ENCODE results near the gene AGBL1. TPM values are rescaled to one million over a fixed set of nuclear protein-coding genes. Genes with fewer than 3 reads are reported as not detected.

AGBL1 gene
- total RNA-seq, 1 experiment from 2014 or later = not detected

DNA sequence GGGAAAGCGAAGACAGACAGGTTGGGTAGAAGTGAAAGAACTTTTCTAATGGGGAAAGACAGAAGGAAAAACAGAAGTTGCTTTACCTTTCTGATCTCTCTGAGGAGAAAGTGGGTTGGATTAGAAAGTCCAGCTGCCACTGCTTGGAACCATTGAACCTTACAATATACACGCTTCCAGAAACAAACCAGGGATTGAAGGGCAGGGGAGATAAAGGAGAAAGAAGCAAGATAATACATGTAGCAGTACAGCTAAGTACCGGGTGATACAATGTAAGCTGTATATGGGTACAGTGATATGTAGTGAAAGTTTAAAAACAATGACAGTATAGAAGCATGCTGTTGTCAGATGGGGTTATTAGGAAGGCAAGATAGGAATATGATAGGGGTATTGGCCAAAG is 684.4 kb downstream of the AGBL1 start:
- Histone ChIP-seq H3T11ph (ENCODE audit: low read length) (no peak overlapping the region), H3K79me2 (ENCODE audit: insufficient read depth, low read length) (no peaks in the 10 kb centered on the region), H3K56ac (ENCODE audit: insufficient read length, low read depth, low read length) (no peak overlapping the region), H3K9me3 (ENCODE audit: control insufficient read depth, low read depth, low read length) (no peaks in the 10 kb centered on the region), H3K9ac (ENCODE audit: extremely low read depth, insufficient read length, low read length) (no peak overlapping the region), H2BK5ac (ENCODE audit: insufficient read length, low read length) (no peak overlapping the region), H3K23ac (ENCODE audit: insufficient read length, low read depth, low read length) (no peak overlapping the region), H3K4ac (ENCODE audit: low read depth, low read length) (no peak overlapping the region), H2BK12ac (ENCODE audit: insufficient read length, low read depth, low read length) (no peak overlapping the region), H3K79me1 (ENCODE audit: insufficient read depth, low read depth, low read length, poor library complexity, severe bottlenecking) (no peaks in the 10 kb centered on the region), H3K14ac (ENCODE audit: insufficient read depth, low read length) (no peak overlapping the region), H4K91ac (ENCODE audit: insufficient read length, low read depth, low read length) (no peak overlapping the region), H4K5ac (ENCODE audit: insufficient read length, low read depth, low read length) (no peak overlapping the region), H3K18ac (ENCODE audit: insufficient read length, low read depth, low read length) (no peak overlapping the region), H3K4me1 (ENCODE audit: insufficient read depth, low read length) (no peaks in the 10 kb centered on the region), H3K23me2 (ENCODE audit: insufficient read length, low read depth, low read length, poor library complexity, severe bottlenecking) (no peaks in the 10 kb centered on the region), H2BK15ac (ENCODE audit: low read depth, low read length) (no peak overlapping the region), H2AK5ac (ENCODE audit: insufficient read length, low read length) (no peak overlapping the region), H3K27ac (ENCODE audit: insufficient read length, low read depth, low read length) (no peak overlapping the region), H4K20me1 (ENCODE audit: control insufficient read depth, insufficient read depth, insufficient read length) (no peaks in the 10 kb centered on the region), H2BK20ac (ENCODE audit: low read depth, low read length, poor library complexity, severe bottlenecking) (no peak overlapping the region), H2AFZ (ENCODE audit: low read length) (no peak overlapping the region), H2BK120ac (ENCODE audit: low read depth, low read length, poor library complexity, severe bottlenecking) (no peak overlapping the region), H4K8ac (replicated peaks; ENCODE audit: insufficient read length, low read depth, low read length) (no peak overlapping the region), H3K27me3 (ENCODE audit: insufficient read depth, low read length) (no peaks in the 10 kb centered on the region; the same call in 1 of the 2 replicates), H3K4me2 (ENCODE audit: insufficient read depth, insufficient read length, low read length) (no peak overlapping the region)
- DNase-seq = no peak
- no peak for TF ChIP-seq CTCF (conservative IDR thresholded peaks at IDR 0.05)
- H3K9me3 Mint-ChIP-seq = no peaks in the 10 kb centered on the region
- H3K36me3 Mint-ChIP-seq (ENCODE audit: insufficient read depth in 1 of 3, low read depth in 3 of 3) = no peaks in the 10 kb centered on the region
- no CpG with 5 or more reads among the region's 3 CpGs for WGBS (ENCODE audit: extremely low coverage, insufficient read length, low lambda C conversion rate)
- H3K4me3 Mint-ChIP-seq = no peak overlapping the region
- no peak overlapping the region for H3K27ac Mint-ChIP-seq
- no peaks in the 10 kb centered on the region for H3K4me1 Mint-ChIP-seq
- H3K27me3 Mint-ChIP-seq (ENCODE audit: low read depth) = no peaks in the 10 kb centered on the region

Data from H9 (cell line).